GM12801 (cell line): ENCODE results near the gene TP53BP2.

Experiments used
- CTCF ChIP-seq: IDR thresholded peaks from one replicate; pipeline ENCODE4 v1.5.1; 2011; ENCODE audit warnings: control low read depth; ENCODE audit not compliant: insufficient read length; ENCODE audit errors: extremely low read depth

TP53BP2 gene

GRCh38 chr1:223845037-223845809 is 524 bp downstream of the TP53BP2 start:
- TF ChIP-seq CTCF, result no peak

- no peak for TF ChIP-seq CTCF
Measured at GRCh38 chr1:223844787-223845036, 1.0 kb downstream of the TP53BP2 start.

GRCh38 chr1:223843934-223844786 is 1.6 kb downstream of the TP53BP2 start:
- TF ChIP-seq CTCF, result no peak

- no peak for TF ChIP-seq CTCF
Measured at GRCh38 chr1:223842784-223843183, 3.0 kb downstream of the TP53BP2 start.

- no peak for TF ChIP-seq CTCF
Measured at GRCh38 chr1:223840254-223840653, 5.5 kb downstream of the TP53BP2 start.

GRCh38 chr1:223838125-223838854 is 7.5 kb downstream of the TP53BP2 start:
- no peak for TF ChIP-seq CTCF

- no peak for TF ChIP-seq CTCF
Measured at GRCh38 chr1:223837687-223838086, 8.1 kb downstream of the TP53BP2 start.
